Left colon (tissue), 2 donors: ENCODE results near the gene TSPAN3. TPM values are rescaled to one million over a fixed set of nuclear protein-coding genes. Genes with fewer than 3 reads are reported as not detected.

Experiments used
- ATAC-seq: fragments of 200-7000 bp; cut with Tn5 transposase; one replicate; pipeline ENCODE4 v1.9.1; 2020; ENCODE audit warnings: mild to moderate bottlenecking, moderate library complexity
- DNase-seq, 2 donors: peaks; one replicate each; pipeline ENCODE4 v3.0.0-alpha.2; 2020
- intact Hi-C, 2 donors: fragments of 100-400 bp; cut with DNase I in 1 of 2; cut with micrococcal nuclease in 1 of 2; formaldehyde crosslinking; loops; one replicate each; pipeline versions ENCODE4 v1.11.2 to v1.14.0; 2022; cut with DNase I, micrococcal nuclease
- total RNA-seq, 2 donors: library from RNA; stranded (reverse); fragmentation: NEBNext Ultra II Directional; extraction: Animal tissue kit (Norgen Biotek cat#: 25700); gene quantifications; one replicate each; pipeline ENCODE4 v1.2.1, GENCODE V29; 2021
- donor health status: DM: no; HTN: no; CAD: no.
- donor health status: DM: yes; HTN: yes; CAD: no.

TSPAN3 gene
- total RNA-seq, 2 donors from 2014 or later, result 708 to 954 TPM

- DNase-seq, result peak in 1 of 2 donors; percentile 12
- ATAC-seq, result no peak
- intact Hi-C loops, result loop anchor here in 1 of 2 donors (10.0 kb wide), 1 partner anchor 525 kb away; no protein-coding TSS in a partner anchor
Measured at GRCh38 chr15:77019521-77020331, 51.2 kb downstream of the TSPAN3 start.

GRCh38 chr15:77018796-77019505, 52.0 kb downstream of the TSPAN3 start:
- no peak for ATAC-seq
- intact Hi-C loops, result no loop called here
- peak in 1 of 2 donors; percentile 19 for DNase-seq

- peak in 1 of 2 donors; percentile 10 for DNase-seq
- intact Hi-C loops, result no loop called here
- ATAC-seq, result no peak
Measured at GRCh38 chr15:77017761-77018720, 52.9 kb downstream of the TSPAN3 start.

- intact Hi-C loops, result no loop called here
- ATAC-seq, result peak; percentile 18
Measured at GRCh38 chr15:77017091-77017660, 53.7 kb downstream of the TSPAN3 start.

GRCh38 chr15:77016321-77016695, 54.6 kb downstream of the TSPAN3 start:
- intact Hi-C loops, result no loop called here
- DNase-seq (peak in 1 of 2 donors; percentile 22), ATAC-seq (no peak)

More at GRCh38 chr15:77017091-77017660, 53.7 kb downstream of the TSPAN3 start:
- peak in 1 of 2 donors; percentile 12 for DNase-seq

- intact Hi-C loops, result no loop called here
- peak in 1 of 2 donors; percentile 23 for DNase-seq
- no peak for ATAC-seq
Measured at GRCh38 chr15:77015646-77016320, 55.1 kb downstream of the TSPAN3 start.

GRCh38 chr15:77014132-77015081, 56.5 kb downstream of the TSPAN3 start:
- ATAC-seq (no peak), DNase-seq (peak in 1 of 2 donors; percentile 18)
- intact Hi-C loops, result no loop called here

GRCh38 chr15:77013776-77014131, 57.2 kb downstream of the TSPAN3 start:
- ATAC-seq (peak; percentile 46), DNase-seq (peak in 1 of 2 donors; percentile 37)
- intact Hi-C loops, result no loop called here

- intact Hi-C loops, result no loop called here
- no peak for DNase-seq
- ATAC-seq, result no peak
Measured at GRCh38 chr15:77012868-77013267, 58.0 kb downstream of the TSPAN3 start.

- intact Hi-C loops, result no loop called here
- DNase-seq (no peak), ATAC-seq (no peak)
Measured at GRCh38 chr15:77012117-77012712, 58.7 kb downstream of the TSPAN3 start.

GRCh38 chr15:77010857-77011256, 60.1 kb downstream of the TSPAN3 start:
- intact Hi-C loops, result no loop called here
- DNase-seq (no peak), ATAC-seq (no peak)

- ATAC-seq, result peak; percentile 54
- intact Hi-C loops, result no loop called here
- DNase-seq, result no peak
Measured at GRCh38 chr15:77010312-77010686, 60.6 kb downstream of the TSPAN3 start.

- DNase-seq (no peak), ATAC-seq (peak; percentile 12)
- intact Hi-C loops, result no loop called here
Measured at GRCh38 chr15:77009646-77010311, 61.1 kb downstream of the TSPAN3 start.

- ATAC-seq, result no peak
- intact Hi-C loops, result no loop called here
- DNase-seq, result no peak
Measured at GRCh38 chr15:77009176-77009575, 61.7 kb downstream of the TSPAN3 start.

GRCh38 chr15:77004189-77004588, 66.7 kb downstream of the TSPAN3 start:
- intact Hi-C loops, result no loop called here
- peak; percentile 24 for ATAC-seq
- DNase-seq, result peak in 1 of 2 donors; percentile 61
